GM03348 (cell line): ENCODE data around the gene CAMK1D.
"Not testable (repeated sequence)": the region's sequence is repeated elsewhere in the genome, so short reads cannot be mapped to it uniquely, and the experiment has no call there.

Source experiments
- DNase-seq: peaks from one replicate; pipeline ENCODE4 v3.0.0; 2012; ENCODE audit warnings: low spot score

CAMK1D gene

DNA sequence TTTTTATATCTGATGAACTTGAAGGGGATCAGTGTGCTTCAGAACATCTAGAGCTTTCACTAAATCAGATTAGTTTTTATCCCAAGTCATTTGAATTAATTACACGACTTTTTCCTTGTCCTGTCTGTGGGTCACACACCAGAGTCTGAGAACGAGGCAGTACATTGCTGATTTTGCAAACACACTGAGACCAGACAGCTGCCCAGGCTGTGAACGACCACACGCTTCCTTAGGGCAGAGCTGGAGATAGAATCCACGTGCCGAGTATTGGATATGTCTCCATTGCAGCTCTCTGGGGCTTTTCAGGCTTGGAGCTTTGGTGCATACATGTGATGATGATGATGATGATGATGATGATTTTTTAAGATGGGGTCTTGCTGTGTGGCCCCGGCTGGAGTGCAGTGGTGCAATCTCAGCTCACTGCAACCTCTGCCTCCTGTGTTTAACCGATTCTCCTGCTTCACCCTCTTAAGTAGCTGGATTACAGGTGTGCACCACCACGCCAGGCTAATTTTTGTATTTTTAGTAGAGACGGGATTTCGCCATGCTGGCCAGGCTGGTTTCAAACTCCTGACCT, 81.1 kb downstream of the CAMK1D start:
- DNase-seq: no peak

DNA sequence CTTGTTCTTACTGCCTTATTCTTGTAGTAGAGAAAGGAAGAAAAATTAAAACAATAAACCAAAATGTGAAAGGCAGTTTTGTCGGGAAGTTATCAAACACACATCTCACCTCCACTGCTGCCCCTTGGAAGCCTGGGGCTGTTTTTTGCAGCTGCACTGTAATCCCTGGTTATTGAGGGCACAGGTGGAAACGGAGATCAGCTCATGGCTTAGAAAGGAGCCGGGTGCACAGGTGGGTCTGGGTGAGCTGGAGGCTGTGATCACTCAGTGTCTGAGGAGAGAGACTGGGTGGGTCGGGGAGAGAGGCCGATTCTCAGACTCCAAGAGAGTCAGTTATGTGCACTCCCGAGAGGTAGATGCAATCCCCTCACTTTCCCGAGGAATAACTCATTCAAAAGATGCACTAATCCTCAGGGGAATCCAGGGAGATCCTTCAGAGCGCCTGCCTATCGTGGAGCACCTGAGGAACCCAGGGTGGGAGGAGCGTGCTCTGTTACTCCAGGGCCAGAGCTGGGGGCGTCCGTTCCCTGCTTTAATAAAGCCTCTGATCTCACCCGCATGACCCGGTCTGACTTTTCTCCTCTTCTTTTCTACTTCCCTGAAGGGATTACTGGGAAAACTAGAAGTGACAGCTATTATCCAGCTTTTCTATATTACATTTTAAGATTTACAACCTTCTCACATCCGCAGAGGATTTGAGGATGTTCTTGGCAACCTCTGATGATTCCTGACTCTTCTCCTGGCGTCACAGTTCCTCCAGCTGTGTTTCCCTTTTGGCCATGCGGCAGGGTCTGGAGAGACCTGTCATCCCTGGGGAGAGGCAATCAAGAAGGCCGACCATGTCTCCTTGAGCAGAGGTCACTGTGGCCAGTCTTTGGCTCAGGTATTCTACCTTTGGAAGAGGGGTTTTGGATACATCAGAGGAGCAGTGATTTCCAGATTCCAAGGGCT, 82.1 kb downstream of the CAMK1D start:
- no peak for DNase-seq

DNA sequence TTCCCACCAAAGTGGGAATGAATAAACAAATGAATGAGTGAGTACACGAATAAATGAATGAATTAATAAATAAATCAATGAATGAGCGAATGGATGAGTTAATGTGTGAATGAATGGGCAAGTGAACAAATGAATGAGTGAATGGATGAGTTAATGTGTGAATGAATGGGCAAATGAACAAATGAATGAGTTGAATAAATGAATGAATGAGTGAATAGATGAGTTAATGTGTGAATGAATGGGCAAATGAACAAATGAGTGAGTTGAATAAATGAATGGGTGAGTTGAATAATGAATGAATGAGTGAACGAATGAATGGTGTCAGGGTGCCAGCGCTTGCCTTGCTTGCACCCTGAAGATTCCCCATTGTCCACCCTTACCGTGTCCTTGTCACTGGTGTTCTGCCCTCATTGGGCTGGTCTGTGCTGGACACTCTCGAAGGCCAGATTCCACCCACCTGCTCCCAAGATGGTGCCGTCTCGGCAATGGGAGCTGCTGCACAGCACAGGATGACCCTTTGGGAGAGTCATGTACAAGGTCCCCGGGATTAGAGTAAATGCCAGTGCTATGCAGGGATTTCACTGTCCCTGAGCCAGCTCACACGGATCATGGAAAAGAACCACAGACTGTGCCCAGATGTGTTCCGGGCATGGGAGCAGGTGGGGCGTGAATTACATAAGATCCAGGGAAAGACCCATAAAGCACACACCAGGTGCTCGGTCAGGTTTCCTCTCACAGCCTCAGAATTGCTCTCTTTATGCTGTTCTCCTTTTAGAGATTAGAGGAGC, 83.2 kb downstream of the CAMK1D start:
- no peak for DNase-seq

DNA sequence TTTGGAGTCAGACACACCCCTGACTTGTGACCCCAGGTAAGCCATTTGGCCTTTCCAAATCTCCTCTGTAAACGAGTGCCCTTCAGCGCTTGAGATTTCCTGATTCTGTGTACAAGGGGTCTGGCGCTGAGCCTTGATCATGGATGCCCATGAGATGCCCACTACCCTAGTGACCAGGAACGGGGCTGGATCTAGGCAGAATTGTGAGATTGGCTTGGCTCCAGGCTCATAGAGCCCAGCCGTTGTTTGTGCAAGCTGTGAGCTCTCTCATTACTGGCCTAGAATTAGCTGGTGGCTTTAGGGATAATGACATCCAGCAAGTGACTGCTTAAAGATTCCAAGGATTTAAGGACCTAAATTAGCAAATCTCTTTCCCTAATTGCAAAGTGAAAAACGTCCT, 84.9 kb downstream of the CAMK1D start:
- no peak for DNase-seq

DNA sequence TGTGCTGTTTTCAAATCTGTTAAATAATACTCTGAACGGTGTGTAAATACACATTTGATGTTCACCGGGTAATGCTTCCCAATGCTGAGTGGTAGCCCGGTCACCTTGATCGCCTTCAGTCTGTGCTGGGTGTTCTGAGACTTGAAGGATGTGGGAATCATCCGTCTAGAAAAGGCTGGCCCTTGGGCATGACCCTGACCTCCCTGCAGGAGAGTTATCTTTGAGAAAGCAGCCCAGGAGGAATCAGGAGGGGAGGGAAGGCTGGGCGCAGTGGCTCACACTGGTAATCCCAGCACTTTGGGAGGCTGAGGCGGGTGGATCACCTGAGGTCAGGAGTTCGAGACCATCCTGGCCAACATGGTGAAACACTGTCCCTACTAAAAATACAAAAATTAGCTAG, 85.3 kb downstream of the CAMK1D start:
- not testable (repeated sequence) for DNase-seq

DNA sequence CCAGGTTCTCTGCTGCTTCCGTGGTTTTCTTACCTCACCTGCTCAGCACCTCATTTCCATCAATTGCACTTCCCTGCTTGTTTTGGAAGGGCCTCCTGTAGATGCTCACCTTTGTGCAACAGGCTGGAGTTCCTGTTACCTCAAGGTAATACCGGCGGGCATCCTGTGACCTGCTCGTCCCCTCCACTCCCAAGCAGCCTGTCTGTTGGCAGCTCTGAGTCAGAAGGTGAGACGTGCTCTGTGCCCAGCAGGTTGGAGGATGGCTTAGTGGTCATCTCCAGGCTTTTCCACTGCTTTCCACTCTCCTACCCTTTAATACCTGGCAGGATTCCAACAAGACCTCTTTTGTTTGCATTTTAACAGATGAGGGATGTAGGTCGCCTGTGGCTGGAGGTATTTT, 86.0 kb downstream of the CAMK1D start:
- DNase-seq: no peak

DNA sequence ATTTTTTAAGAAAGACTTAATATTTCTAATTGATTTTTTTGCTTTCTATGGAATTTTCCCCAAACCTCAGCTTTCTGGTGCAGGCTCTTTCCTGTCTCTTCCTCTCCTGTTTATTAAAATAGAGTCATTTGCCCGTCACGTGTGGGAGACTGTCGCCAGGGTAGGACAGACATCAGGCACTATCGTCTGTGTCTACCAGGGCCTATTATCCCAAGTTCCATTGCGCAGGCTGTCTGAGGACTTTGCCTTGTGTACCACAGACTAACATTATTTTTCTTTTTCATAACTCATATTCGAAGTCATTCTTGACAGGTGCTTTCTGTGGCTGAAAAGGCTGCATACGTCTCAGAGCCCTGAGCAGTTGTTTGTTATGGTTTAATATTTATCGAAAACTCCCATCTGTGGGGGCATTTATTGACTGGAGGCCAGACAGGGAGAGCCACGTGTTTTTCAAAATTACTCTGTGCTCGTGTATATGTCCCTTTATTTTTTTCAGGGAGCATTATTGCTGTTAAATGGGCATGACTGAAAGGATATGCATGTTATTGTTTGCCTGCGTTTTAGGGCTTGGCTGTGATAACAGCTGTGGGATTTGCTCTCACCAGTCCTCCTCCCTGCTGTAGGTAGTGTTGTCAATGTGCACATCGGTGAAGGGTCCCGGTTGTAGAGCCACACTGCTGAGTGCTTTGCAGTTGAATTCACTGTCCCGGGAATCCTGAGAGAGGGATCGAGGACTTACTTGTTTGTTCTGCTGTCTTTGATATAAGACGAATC, 89.8 kb downstream of the CAMK1D start:
- DNase-seq: no peak

DNA sequence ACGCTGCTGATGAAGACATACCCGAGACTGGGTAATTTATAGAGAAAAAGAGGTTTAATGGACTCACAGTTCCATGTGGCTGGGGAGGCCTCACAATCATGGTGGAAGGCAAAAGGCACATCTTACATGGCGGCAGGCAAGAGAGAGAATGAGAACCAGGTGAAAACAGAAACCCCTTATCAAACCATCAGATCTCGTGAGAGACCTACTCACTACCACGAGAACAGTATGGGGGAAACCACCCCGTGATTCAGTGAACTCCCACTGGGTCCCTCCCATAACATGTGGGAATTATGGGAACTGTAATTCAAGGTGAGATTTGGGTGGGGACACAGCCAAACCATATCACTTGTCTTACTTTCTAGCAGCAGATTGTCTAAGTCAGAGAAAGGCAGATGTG, 90.4 kb downstream of the CAMK1D start:
- DNase-seq: not testable (repeated sequence)

DNA sequence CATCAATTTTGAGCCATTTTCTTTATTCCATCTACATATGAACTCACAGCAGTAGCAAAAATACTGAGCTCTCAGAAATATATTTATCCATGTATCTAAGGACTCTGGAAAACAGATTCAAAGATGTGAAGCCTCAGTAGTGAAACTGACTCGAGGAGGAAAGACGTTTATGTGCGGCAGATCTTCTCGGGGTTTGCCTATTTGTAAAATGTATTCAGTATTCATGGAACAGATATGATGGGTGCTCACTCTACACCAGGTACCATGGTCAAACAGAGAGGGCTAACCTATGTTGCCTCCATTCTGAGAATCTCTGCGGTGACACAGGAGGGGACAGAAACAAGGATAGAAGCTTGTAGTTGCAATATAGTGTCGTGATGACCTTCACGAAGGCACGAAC, 93.7 kb downstream of the CAMK1D start:
- DNase-seq: no peak

DNA sequence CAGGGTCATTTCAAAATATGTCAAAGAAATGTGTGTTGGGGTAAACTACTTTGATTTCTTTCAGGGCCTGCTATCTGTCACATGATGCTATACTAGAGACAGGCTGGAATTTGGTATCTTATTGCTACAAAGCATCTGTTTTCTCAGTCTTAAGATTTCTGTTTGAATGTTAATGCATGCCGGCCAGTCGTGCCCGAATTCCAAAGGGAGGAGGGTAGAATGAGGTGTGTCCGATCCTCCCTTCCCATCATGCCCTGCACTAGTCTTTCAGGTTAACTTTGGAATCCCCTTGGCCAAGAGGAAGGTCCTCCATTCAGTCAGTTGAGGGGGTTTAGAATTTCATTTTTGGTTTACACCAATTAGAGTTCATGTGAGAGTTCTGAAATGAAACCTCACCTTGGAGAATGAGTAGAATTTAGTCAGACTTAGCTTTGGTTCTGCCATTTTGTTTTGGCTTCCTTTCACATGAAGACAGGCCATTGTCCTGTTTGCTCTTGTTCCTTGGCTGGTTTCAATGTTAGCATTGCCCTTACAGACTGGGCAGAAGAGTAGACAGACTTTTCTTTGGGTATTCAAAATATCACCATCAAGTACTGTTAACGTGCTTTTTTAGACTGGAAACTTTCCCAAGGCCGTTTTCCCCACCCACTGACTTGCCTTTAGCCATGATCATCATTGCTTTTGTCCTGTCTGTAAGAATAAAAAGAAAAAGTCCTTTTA, 95.8 kb downstream of the CAMK1D start:
- no peak for DNase-seq

DNA sequence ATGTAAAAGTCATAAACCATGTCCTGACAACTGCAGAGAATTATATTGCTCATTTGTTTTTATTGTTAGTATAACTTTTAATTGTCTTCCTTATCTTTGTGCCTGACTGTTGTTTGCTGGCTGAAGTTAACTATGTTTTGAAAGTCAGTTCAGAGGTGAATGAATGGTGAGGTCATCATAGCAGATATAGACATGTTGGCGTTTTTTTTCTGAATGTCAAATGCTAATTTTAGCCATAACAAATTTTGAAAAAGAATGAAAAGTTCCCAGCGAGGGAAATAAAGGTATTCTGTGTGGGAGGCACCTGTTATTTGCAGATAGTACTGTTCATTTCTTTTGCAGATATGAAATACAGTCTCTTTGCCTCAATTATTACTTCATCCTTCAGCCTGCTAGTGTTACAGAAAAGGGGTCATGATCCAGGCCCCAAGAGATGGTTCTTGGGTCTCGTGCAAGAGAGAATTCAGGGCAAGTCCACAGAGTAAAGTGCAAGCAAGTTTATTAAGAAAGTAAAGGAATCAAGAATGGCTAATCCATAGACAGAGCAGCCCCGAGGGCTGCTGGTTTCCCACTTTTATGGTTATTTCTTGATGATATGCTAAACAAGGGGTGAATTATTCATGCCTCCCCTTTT, 96.5 kb downstream of the CAMK1D start:
- no peak for DNase-seq

DNA sequence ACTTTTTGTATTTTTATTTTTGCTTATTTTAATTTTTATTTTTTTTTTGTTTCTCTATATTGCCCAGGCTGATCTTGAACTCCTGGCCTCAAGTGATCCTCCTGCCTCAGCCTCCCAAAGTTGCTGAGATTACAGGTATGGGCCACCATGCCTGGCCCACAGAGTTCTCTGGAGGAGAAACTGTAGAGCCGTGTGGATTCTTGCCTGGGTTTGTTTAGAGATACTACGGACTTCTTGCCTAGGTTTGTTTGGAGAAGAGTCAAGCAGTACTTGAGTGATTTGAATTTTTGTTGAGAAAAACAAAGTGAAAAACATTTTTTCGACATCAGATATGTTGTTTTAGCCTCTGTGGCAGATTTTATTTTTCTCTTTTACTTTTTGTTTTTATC, 99.0 kb downstream of the CAMK1D start:
- no peak for DNase-seq

DNA sequence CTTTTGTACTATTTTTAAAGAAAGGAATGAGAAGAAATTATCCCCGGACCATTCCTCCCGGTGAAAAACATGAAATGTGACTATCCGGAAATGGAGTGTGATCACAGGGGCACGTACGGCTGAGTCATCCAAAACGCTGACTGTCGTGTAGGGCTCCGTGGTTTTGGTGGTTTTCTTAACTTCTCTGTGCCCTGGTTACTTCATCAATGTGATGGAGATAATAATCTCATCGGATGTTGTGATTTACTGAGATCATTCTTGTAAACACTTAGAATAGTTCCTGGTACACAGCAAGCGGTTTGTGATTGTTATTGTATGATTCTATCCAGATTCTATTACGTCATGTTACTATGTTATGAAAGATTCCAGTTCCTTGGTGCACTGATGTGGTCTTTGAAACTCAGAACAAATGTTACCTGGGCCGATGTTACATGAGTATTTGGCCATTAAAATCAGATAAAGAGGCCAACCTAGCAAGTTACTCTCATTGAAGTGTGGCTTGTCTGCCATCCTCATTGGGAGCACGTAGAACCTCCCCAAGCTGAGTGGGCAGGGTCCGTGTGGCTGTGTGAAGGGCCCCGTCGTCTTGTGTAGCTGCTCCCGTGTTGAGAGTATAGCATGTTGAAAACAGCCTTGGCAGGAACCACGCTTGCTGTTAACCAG, 99.5 kb downstream of the CAMK1D start:
- DNase-seq: peak; percentile 64

DNA sequence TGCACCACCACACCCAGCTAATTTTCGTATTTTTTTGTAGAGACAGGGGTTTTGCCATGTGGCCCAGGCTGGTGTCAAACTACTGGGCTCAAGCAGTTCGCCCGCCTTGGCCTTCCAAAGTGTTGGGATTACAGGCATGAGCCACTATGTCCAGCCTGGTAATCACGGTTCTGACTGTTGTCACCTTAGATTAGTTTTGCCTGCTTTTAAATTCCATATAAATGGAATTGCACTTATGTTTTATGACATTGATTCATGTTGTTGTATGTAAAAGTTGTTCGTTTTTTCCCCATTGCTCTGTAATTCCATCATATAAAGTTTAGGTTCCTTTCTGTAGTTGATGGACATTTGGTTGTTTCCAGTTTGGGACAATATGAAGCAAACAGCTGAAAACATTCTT, 106.0 kb downstream of the CAMK1D start:
- no peak for DNase-seq

DNA sequence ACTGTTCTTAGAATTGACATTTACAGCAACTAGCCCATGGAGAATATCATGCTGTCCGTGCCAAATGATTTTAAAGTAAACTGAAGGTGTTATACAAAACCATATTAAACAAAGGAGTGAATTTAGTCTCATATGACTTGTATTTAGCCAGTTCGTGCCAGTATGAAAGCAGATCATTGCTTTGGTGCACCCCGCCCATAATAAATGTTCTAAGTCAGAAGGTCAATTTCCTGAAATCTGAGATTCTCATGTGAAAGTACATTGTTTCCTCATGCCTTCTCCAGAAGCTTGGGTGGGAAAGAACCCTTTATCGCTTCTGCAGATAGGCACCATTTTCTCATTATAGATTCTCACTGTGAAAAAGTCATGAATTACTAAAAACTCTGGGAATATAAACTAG, 106.4 kb downstream of the CAMK1D start:
- no peak for DNase-seq

DNA sequence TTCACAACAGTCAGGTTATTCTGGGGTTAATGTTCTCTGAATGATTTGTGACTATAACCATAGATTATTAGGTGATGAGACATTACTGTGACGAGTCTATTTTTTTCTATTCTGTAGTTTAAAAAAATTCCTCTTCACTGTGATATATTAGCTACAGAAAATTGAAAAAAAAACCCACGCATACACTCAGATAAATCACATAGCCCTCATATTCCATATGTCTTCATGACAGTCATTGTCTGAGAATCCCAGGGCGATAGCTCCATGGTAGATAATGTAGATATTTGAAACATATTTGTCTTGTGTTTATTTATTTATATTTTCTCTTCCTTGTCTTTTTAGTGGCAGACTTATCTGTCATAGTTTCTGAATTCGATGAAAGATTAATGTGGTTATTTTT, 110.0 kb downstream of the CAMK1D start:
- no peak for DNase-seq

DNA sequence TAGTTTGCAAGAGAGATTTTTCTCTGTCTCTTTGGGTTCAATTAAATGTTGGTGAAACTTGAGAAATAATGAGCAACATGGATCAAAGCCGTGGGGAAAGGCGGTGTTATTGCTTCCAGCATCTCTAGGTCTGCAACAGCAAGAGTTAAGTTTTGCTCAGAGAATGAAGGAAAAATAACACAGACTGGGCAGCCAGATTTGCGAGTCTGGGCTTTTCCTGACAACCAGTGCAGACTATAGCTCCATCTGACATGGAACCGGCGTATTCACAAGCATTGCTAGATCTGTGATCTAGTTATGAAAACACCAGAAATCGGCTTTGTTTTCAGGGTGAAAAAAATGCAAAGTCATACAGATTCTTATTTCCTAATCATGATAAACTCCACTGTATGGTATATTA, 110.4 kb downstream of the CAMK1D start:
- DNase-seq: no peak

DNA sequence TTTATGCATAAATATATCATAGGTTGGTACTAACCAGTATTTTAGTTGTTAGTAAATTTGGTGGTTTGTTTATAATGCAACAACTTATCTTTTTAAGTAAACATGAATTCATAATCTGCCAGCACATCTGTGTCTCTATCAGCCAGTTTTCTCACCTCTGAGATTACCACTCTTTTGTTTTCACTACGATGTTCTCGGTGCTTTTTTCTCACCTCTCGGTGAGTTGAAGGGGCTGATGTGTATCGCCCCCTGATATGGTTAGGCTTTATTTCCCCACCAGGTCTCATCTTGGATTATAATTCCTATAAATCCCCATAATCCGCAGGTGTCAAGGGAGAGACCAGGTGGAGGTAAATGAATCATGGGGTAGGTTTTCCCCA, 114.1 kb downstream of the CAMK1D start:
- no peak for DNase-seq

DNA sequence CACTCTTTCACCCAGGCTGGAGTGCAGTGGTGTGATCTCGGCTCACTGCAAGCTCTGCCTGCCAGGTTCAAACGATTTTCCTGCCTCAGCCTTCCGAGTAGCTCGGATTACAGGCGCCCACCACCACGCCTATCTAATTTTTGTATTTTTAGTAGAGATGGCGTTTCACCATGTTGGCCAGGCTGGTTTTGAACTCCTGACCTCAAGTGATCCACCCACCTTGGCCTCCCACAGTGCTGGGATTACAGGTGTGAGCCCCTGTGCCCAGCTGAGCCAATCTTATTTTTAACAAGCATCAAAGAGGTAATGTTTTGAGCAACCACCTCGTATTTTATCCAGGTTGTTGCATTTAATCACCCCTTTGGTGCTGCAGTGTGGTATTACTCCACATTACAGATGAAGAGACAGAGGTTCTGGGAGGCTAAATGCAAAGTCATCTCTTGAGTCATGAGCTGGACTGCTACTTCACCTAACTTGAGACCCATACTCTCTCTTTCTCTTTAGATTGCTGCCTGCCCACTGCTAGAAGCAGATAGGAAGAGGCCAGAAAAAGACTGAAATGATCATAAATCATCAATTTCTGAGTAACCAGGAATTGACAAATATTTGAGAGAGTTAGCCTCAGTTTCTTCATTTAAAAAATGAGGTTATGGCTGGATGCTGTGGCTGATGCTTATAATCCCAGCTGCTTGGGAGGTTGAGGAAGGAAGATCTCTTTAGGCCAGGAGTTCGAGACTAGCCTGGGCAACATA, 116.2 kb downstream of the CAMK1D start:
- no peak for DNase-seq
